HAP-1 (cell line): ENCODE measurements around the gene TMEM192.
"Not testable (repeated sequence)": the region's sequence is repeated elsewhere in the genome, so short reads cannot be mapped to it uniquely, and the experiment has no call there.

ENCODE experiments used
- DNase-seq, 2 experiments: peaks; one replicate each; pipeline ENCODE4 v3.0.0-alpha.2; 2016 to 2020; ENCODE audit warnings: low spot score in 2 of 2
- H3K27me3 ChIP-seq: fragments of 250-450 bp; sonication (Bioruptor Pico); 2 replicates; pipeline ENCODE4 v1.5.1; 2020; ENCODE audit warnings: low read depth, mild to moderate bottlenecking, moderate library complexity
- H3K36me3 ChIP-seq: fragments of 250-450 bp; sonication (Bioruptor Pico); replicated peaks from 2 replicates; pipeline ENCODE4 v1.5.1; 2020; ENCODE audit warnings: mild to moderate bottlenecking
- H3K4me1 ChIP-seq: fragments of 250-450 bp; sonication (Bioruptor Pico); 2 replicates; pipeline ENCODE4 v1.5.1; 2020; ENCODE audit warnings: mild to moderate bottlenecking
- H3K4me3 ChIP-seq: fragments of 250-450 bp; sonication (Bioruptor Pico); 2 replicates; pipeline ENCODE4 v1.5.1; 2020; ENCODE audit warnings: mild to moderate bottlenecking, moderate library complexity
- H3K9me3 ChIP-seq: fragments of 250-450 bp; sonication (Bioruptor Pico); 2 replicates; pipeline ENCODE4 v1.5.1; 2020; ENCODE audit warnings: mild to moderate bottlenecking, moderate library complexity
- in situ Hi-C: fragments of 300-500 bp; cut with MboI; formaldehyde crosslinking; loops from 3 replicates; pipeline ENCODE4 v1.14.3; 2020; ENCODE audit warnings: low sequenced_read_pairs, inconsistent platforms, mixed read lengths

TMEM192 gene

DNA sequence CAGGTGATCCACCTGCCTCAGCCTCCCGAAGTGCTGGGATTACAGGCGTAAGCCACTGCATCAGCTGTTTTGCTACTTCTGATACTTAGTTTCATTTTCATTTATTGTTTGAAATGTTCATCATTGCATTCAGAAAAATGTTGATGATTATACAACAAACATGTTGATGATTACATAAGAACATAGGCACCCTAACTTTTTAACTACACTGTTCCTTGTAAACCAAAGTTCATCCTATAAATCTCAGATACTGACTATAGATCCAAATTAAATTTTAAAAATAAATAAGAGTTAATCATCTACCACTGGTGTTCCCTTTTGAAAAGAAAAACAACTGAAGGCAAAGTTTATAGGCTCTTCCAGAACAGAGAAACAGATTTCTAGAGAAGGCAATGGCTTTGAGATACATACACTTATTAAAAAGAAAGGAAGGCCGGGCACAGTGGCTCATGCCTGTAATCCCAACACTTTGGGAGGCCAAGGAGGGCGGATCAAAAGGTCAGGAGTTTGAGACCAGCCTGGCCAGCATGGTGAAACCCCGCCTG is 35.6 kb downstream of the TMEM192 start:
- Histone ChIP-seq H3K4me1 (no peaks in the 10 kb centered on the region), H3K4me3 (no peak overlapping the region), H3K36me3 (peaks cover 26% of the 10 kb centered on the region), H3K27me3 (no peaks in the 10 kb centered on the region), H3K9me3 (no peaks in the 10 kb centered on the region)
- DNase-seq: no peak
- in situ Hi-C loops: no loop called here

DNA sequence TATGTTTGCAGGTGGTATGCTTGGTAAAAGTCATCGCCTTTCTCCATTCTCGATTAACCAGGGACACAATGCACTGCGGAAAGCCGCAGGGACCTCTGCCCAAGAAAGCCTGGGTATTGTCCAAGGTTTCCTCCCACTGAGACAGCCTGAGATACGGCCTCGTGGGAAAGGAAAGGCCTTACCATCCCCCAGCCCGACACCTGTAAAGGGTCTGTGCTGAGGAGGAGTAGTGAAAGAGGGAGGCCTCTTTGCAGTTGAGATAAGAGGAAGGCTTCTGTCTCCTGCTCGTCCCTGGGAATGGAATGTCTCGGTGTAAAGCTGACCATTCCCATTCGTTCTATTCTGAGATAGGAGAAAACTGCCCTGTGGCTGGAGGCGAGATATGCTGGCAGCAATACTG is 39.3 kb downstream of the TMEM192 start:
- H3K9me3 ChIP-seq, H3K36me3 ChIP-seq, H3K4me1 ChIP-seq, H3K27me3 ChIP-seq, DNase-seq, in situ Hi-C loops, H3K4me3 ChIP-seq: not testable (repeated sequence)

DNA sequence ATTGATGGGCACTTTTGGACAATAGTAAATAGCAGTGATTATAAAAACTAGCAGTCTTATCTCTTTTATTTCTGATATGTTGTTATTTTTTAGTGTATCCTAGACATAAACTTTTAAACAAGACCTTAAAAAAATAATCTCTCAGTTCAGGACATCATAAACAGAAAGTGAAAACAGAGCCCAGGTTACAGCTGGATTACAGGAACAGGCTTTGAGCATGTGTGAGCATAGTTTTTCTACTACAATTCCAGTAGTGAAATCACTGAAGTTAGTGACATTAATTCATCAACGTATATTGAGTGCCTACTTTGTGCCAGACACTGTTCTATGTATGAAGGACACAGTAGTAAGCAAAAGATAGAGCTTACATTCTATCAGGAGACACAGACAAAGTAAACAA is 42.1 kb downstream of the TMEM192 start:
- DNase-seq: no peak
- Histone ChIP-seq H3K9me3 (no peaks in the 10 kb centered on the region), H3K4me3 (no peak overlapping the region), H3K36me3 (no peaks in the 10 kb centered on the region; the same call in 1 of the 2 replicates), H3K27me3 (no peaks in the 10 kb centered on the region), H3K4me1 (no peaks in the 10 kb centered on the region)
- in situ Hi-C loops: no loop called here

DNA sequence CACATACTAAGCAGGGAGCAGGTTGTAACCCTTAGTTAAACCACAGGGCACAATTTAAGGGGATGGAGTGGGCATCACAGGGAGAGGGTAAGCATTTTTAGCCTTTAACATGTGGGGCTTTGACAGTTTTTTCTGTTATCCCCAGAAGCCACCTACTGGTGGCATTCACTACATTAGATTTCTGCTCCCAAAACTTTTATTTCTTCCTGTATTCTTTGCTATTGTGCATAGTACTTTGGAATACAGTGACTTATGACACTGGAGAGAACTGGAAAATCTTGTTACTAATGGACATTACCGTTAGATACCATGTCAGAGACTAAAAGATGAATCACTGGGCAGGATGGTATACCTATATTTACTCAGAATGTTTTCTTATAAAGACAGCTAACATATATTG is 51.7 kb downstream of the TMEM192 start:
- DNase-seq: peak in 1 of 2 experiments; percentile 26
- H3K4me1 ChIP-seq: peaks cover 5% of the 10 kb centered on the region
- in situ Hi-C loops: no loop called here

GRCh38 chr4:165059386-165059785 is 53.3 kb downstream of the TMEM192 start:
- Histone ChIP-seq H3K27me3 (no peaks in the 10 kb centered on the region), H3K4me1 (peaks cover 5% of the 10 kb centered on the region), H3K9me3 (no peaks in the 10 kb centered on the region), H3K36me3 (no peaks in the 10 kb centered on the region), H3K4me3 (no peak overlapping the region)
- in situ Hi-C loops: no loop called here
- DNase-seq: no peak

More for the DNA sequence above, 51.7 kb downstream of the TMEM192 start:
- H3K9me3 ChIP-seq: no peaks in the 10 kb centered on the region
- no peaks in the 10 kb centered on the region for H3K36me3 ChIP-seq
- H3K4me3 ChIP-seq: no peak overlapping the region
- H3K27me3 ChIP-seq: no peaks in the 10 kb centered on the region

GRCh38 chr4:165058666-165059065 is 54.0 kb downstream of the TMEM192 start:
- Histone ChIP-seq H3K4me3 (no peak overlapping the region), H3K4me1 (peaks cover 5% of the 10 kb centered on the region), H3K36me3 (no peaks in the 10 kb centered on the region), H3K9me3 (no peaks in the 10 kb centered on the region), H3K27me3 (no peaks in the 10 kb centered on the region)
- in situ Hi-C loops: no loop called here
- no peak for DNase-seq

GRCh38 chr4:165055601-165056000 is 57.1 kb downstream of the TMEM192 start:
- in situ Hi-C loops: no loop called here
- no peaks in the 10 kb centered on the region for H3K36me3 ChIP-seq
- peaks cover 6% of the 10 kb centered on the region for H3K4me1 ChIP-seq
- no peak overlapping the region for H3K4me3 ChIP-seq
- no peaks in the 10 kb centered on the region for H3K27me3 ChIP-seq
- no peak for DNase-seq
- H3K9me3 ChIP-seq: no peaks in the 10 kb centered on the region

GRCh38 chr4:165053645-165054044 is 59.0 kb downstream of the TMEM192 start, which contains the start of gene TRIM75:
Gene TRIM75, plus strand, starts transcription at chr4:165053866. Its CDS starts 5,282 bp downstream, at chr4:165059148.
- in situ Hi-C loops: no loop called here
- Histone ChIP-seq H3K4me3 (no peak within 1 kb of the TSS), H3K27me3 (no peaks in the 10 kb centered on the region), H3K4me1 (peaks cover 6% of the 10 kb centered on the region; the same call in 1 of the 2 replicates), H3K9me3 (no peaks in the 10 kb centered on the region), H3K36me3 (no peaks in the 10 kb centered on the region)
- DNase-seq: no peak

GRCh38 chr4:165052627-165053026 is 60.0 kb downstream of the TMEM192 start:
- DNase-seq: peak in 1 of 2 experiments; percentile 3
- H3K4me3 ChIP-seq: no peak overlapping the region
- H3K9me3 ChIP-seq: no peaks in the 10 kb centered on the region
- H3K36me3 ChIP-seq: no peaks in the 10 kb centered on the region
- in situ Hi-C loops: no loop called here
- peaks cover 6% of the 10 kb centered on the region; the same call in 1 of the 2 replicates for H3K4me1 ChIP-seq
- no peaks in the 10 kb centered on the region for H3K27me3 ChIP-seq

GRCh38 chr4:165048170-165048569 is 64.5 kb downstream of the TMEM192 start:
- Histone ChIP-seq H3K36me3 (no peaks in the 10 kb centered on the region), H3K27me3 (no peaks in the 10 kb centered on the region), H3K4me3 (no peak overlapping the region), H3K9me3 (no peaks in the 10 kb centered on the region), H3K4me1 (peaks cover 6% of the 10 kb centered on the region; the same call in 1 of the 2 replicates)
- DNase-seq: no peak
- in situ Hi-C loops: no loop called here

GRCh38 chr4:165031436-165032211 is 81.0 kb downstream of the TMEM192 start, which contains the start of gene TRIM60:
Gene TRIM60, plus strand, starts transcription at chr4:165031999. Its CDS starts 8,074 bp downstream, at chr4:165040073.
- Histone ChIP-seq H3K4me3 (no peak within 1 kb of the TSS), H3K36me3 (no peaks in the 10 kb centered on the region), H3K9me3 (no peaks in the 10 kb centered on the region), H3K4me1 (no peaks in the 10 kb centered on the region), H3K27me3 (no peaks in the 10 kb centered on the region)
- in situ Hi-C loops: no loop called here
- DNase-seq: no peak

GRCh38 chr4:165027762-165028402 is 84.8 kb downstream of the TMEM192 start:
- no peaks in the 10 kb centered on the region for H3K27me3 ChIP-seq
- no peaks in the 10 kb centered on the region for H3K9me3 ChIP-seq
- no peak overlapping the region for H3K4me3 ChIP-seq
- in situ Hi-C loops: no loop called here
- DNase-seq: no peak
- no peaks in the 10 kb centered on the region for H3K36me3 ChIP-seq
- no peaks in the 10 kb centered on the region for H3K4me1 ChIP-seq

DNA sequence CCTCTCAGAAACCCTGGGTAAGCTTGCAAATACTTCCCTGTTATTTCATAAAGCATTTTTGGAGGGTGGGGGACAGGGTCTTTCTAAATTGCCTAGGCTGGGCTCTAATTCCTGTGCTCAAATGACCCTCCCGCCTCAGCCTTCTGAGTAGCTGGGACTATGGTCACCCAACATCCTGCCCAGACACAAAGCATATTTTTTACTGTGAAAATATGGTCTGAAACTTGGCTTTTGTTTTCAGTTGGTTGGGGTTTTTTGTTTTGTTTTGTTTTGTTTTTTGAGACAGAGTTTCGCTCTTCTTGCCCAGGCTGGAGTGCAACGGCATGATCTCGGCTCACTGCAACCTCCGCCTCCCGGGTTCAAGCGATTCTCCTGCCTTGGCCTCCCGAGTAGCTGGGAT is 86.9 kb downstream of the TMEM192 start:
- H3K27me3 ChIP-seq, in situ Hi-C loops, H3K4me1 ChIP-seq, H3K9me3 ChIP-seq, H3K4me3 ChIP-seq, DNase-seq, H3K36me3 ChIP-seq: not testable (repeated sequence)
